ENCODE data around the gene GPR87.

- TF ChIP-seq CTCF (IDR thresholded peaks at IDR 0.05), result no peak
- no peak for TF ChIP-seq ZFX (IDR thresholded peaks at IDR 0.05; ENCODE audit: borderline replicate concordance)
Observed at GRCh38 chr3:151351219-151351618, 34.6 kb upstream of the GPR87 start.
